Activated CD4-positive, alpha-beta memory T cell treated with anti-CD3 and anti-CD28 coated beads for 36 hours (primary cell): Measurements from ENCODE around the gene DGKI. TPM values are rescaled to one million over a fixed set of nuclear protein-coding genes. Genes with fewer than 3 reads are reported as not detected.

Source experiments
- CTCF ChIA-PET: fragments of 350-600 bp; sonication (Branson Sonifier 250); formaldehyde crosslinking; loops from one replicate; lab custom pipeline; 2021; ENCODE audit warnings: antibody characterized with exemption, inconsistent platforms; lab: Charles Lee
- POLR2A ChIA-PET: fragments of 350-600 bp; sonication (Branson Sonifier 250); formaldehyde crosslinking; loops from one replicate; lab custom pipeline; 2021; ENCODE audit warnings: antibody characterized with exemption; lab: Charles Lee
- DNase-seq: peaks from one replicate; pipeline ENCODE4 v3.0.0-alpha.2; 2020
- H3K27ac Mint-ChIP-seq: one replicate; pipeline ENCODE4 v1.8.0; 2021; ENCODE audit warnings: mixed read lengths
- H3K27me3 Mint-ChIP-seq: one replicate; pipeline ENCODE4 v1.8.0; 2021; ENCODE audit warnings: mixed read lengths
- H3K36me3 Mint-ChIP-seq: one replicate; pipeline ENCODE4 v1.8.0; 2021; ENCODE audit warnings: mixed read lengths
- H3K4me1 Mint-ChIP-seq: one replicate; pipeline ENCODE4 v1.8.0; 2021; ENCODE audit warnings: low read depth, mixed read lengths
- H3K4me3 Mint-ChIP-seq: one replicate; pipeline ENCODE4 v1.8.0; 2021; ENCODE audit warnings: mild to moderate bottlenecking, mixed read lengths
- H3K9me3 Mint-ChIP-seq: one replicate; pipeline ENCODE4 v1.8.0; 2021; ENCODE audit warnings: mixed read lengths
- intact Hi-C: fragments of 100-400 bp; cut with micrococcal nuclease; formaldehyde crosslinking; loops from one replicate; pipeline ENCODE4 v1.15.1; 2023
- total RNA-seq, 2 experiments: library from RNA; stranded (reverse); gene quantifications; one replicate each; pipeline ENCODE4 v1.2.3, GENCODE V29; 2021

Gene DGKI
- total RNA-seq, 2 experiments from 2014 or later, result 5.4 to 7.0 TPM

- POLR2A ChIA-PET, result no interaction called here
- no peaks in the 10 kb centered on the region for H3K4me1 Mint-ChIP-seq
- H3K4me3 Mint-ChIP-seq, result no peak overlapping the region
- no peak for DNase-seq
- no peak overlapping the region for H3K27ac Mint-ChIP-seq
- H3K9me3 Mint-ChIP-seq, result peaks cover 2% of the 10 kb centered on the region
- H3K36me3 Mint-ChIP-seq, result no peaks in the 10 kb centered on the region
- intact Hi-C loops, result no loop called here
- no peaks in the 10 kb centered on the region for H3K27me3 Mint-ChIP-seq
- CTCF ChIA-PET, result no interaction called here
These were observed 494.8 kb downstream of the DGKI start for GRCh38 chr7:137351941-137352340.

- H3K4me1 Mint-ChIP-seq, result peaks cover 4% of the 10 kb centered on the region
- CTCF ChIA-PET, result no interaction called here
- no peaks in the 10 kb centered on the region for H3K9me3 Mint-ChIP-seq
- no peaks in the 10 kb centered on the region for H3K36me3 Mint-ChIP-seq
- H3K27me3 Mint-ChIP-seq, result peaks cover 7% of the 10 kb centered on the region
- DNase-seq, result no peak
- POLR2A ChIA-PET, result no interaction called here
- intact Hi-C loops, result no loop called here
- H3K4me3 Mint-ChIP-seq, result no peak overlapping the region
- H3K27ac Mint-ChIP-seq, result no peak overlapping the region
These were observed 500.9 kb downstream of the DGKI start for GRCh38 chr7:137345799-137346449.

GRCh38 chr7:137343281-137343841 lies 503.4 kb downstream of the DGKI start, which contains the start of gene PTN:
TSS of gene PTN (minus strand) at chr7:137343733. CDS start at chr7:137254973, 88,760 bp downstream.
- POLR2A ChIA-PET, result no interaction called here

GRCh38 chr7:137342828-137343261 lies 503.9 kb downstream of the DGKI start:
- peaks cover 4% of the 10 kb centered on the region for H3K4me1 Mint-ChIP-seq
- no peak for DNase-seq
- no peaks in the 10 kb centered on the region for H3K9me3 Mint-ChIP-seq
- intact Hi-C loops, result no loop called here
- peaks cover 7% of the 10 kb centered on the region for H3K27me3 Mint-ChIP-seq
- H3K27ac Mint-ChIP-seq, result no peak overlapping the region
- CTCF ChIA-PET, result no interaction called here
- H3K36me3 Mint-ChIP-seq, result no peaks in the 10 kb centered on the region
- no peak overlapping the region for H3K4me3 Mint-ChIP-seq
- POLR2A ChIA-PET, result no interaction called here

More at GRCh38 chr7:137343281-137343841, 503.4 kb downstream of the DGKI start, which contains the start of gene PTN:
- H3K4me3 Mint-ChIP-seq, result no peak within 1 kb of the TSS
- peaks cover 7% of the 10 kb centered on the region for H3K27me3 Mint-ChIP-seq
- no peak within 1 kb of the TSS for H3K27ac Mint-ChIP-seq
- intact Hi-C loops, result no loop called here
- DNase-seq, result no peak
- H3K36me3 Mint-ChIP-seq, result no peaks in the 10 kb centered on the region
- H3K9me3 Mint-ChIP-seq, result no peaks in the 10 kb centered on the region
- peaks cover 4% of the 10 kb centered on the region for H3K4me1 Mint-ChIP-seq
- CTCF ChIA-PET, result no interaction called here

- CTCF ChIA-PET, result no interaction called here
- intact Hi-C loops, result no loop called here
- Mint-ChIP-seq H3K4me1 (peaks cover 4% of the 10 kb centered on the region), H3K9me3 (no peaks in the 10 kb centered on the region), H3K36me3 (no peaks in the 10 kb centered on the region), H3K27me3 (peaks cover 7% of the 10 kb centered on the region), H3K27ac (no peak overlapping the region), H3K4me3 (no peak overlapping the region)
- no peak for DNase-seq
- POLR2A ChIA-PET, result no interaction called here
These were observed 504.5 kb downstream of the DGKI start for GRCh38 chr7:137342265-137342664.

- DNase-seq, result no peak
- Mint-ChIP-seq H3K4me1 (no peaks in the 10 kb centered on the region), H3K27ac (no peak overlapping the region), H3K27me3 (no peaks in the 10 kb centered on the region), H3K4me3 (no peak overlapping the region), H3K9me3 (peaks cover 2% of the 10 kb centered on the region), H3K36me3 (no peaks in the 10 kb centered on the region)
- intact Hi-C loops, result no loop called here
- CTCF ChIA-PET, result interaction anchor here (0.6 kb wide), 1 partner anchor 117 kb away, joined by 3 read pairs; no protein-coding TSS in a partner anchor
- POLR2A ChIA-PET, result no interaction called here
These were observed 508.9 kb downstream of the DGKI start for GRCh38 chr7:137337902-137338301.

GRCh38 chr7:137335814-137336213 lies 511.0 kb downstream of the DGKI start:
- no peak for DNase-seq
- ChIA-PET POLR2A (no interaction called here), CTCF (no interaction called here)
- Mint-ChIP-seq H3K4me3 (no peak overlapping the region), H3K4me1 (no peaks in the 10 kb centered on the region), H3K27ac (no peak overlapping the region), H3K36me3 (no peaks in the 10 kb centered on the region), H3K9me3 (peaks cover 2% of the 10 kb centered on the region), H3K27me3 (no peaks in the 10 kb centered on the region)
- intact Hi-C loops, result no loop called here

GRCh38 chr7:137331378-137331777 lies 515.4 kb downstream of the DGKI start:
- H3K27me3 Mint-ChIP-seq, result no peaks in the 10 kb centered on the region
- no peak for DNase-seq
- peaks cover 2% of the 10 kb centered on the region for H3K9me3 Mint-ChIP-seq
- POLR2A ChIA-PET, result no interaction called here
- CTCF ChIA-PET, result no interaction called here
- H3K4me3 Mint-ChIP-seq, result no peak overlapping the region
- H3K27ac Mint-ChIP-seq, result no peak overlapping the region
- H3K36me3 Mint-ChIP-seq, result no peaks in the 10 kb centered on the region
- intact Hi-C loops, result no loop called here
- H3K4me1 Mint-ChIP-seq, result no peaks in the 10 kb centered on the region

Other genes with a start within 250 kb of the DGKI start
- gene CREB3L2, start 155.1 kb upstream of the DGKI start, total RNA-seq, result 10 to 100 TPM; 36.1 to 39.4 TPM
- not detected for gene AKR1D1, start 229.5 kb upstream of the DGKI start, total RNA-seq